Lower lobe of right lung (tissue), 2 donors: ENCODE results near the gene AATF. TPM values are rescaled to one million over a fixed set of nuclear protein-coding genes. Genes with fewer than 3 reads are reported as not detected.

Experiments used
- ATAC-seq, 2 donors: fragments of 200-7000 bp; cut with Tn5 transposase; one replicate each; pipeline ENCODE4 v1.9.1; 2020 to 2022; ENCODE audit warnings: mild to moderate bottlenecking in 2 of 2, moderate library complexity in 2 of 2
- DNase-seq: peaks from one replicate; pipeline ENCODE4 v3.0.0-alpha.2; 2020
- H3K27ac ChIP-seq: fragments of 200-600 bp; one replicate; pipeline ENCODE4 v1.8.0; 2022
- H3K27me3 ChIP-seq: fragments of 200-600 bp; one replicate; pipeline ENCODE4 v1.8.0; 2022; ENCODE audit warnings: low read depth
- H3K36me3 ChIP-seq: fragments of 200-600 bp; one replicate; pipeline ENCODE4 v1.8.0; 2022; ENCODE audit warnings: mild to moderate bottlenecking
- H3K4me1 ChIP-seq: fragments of 200-600 bp; one replicate; pipeline ENCODE4 v1.8.0; 2022
- H3K4me3 ChIP-seq: fragments of 200-600 bp; one replicate; pipeline ENCODE4 v1.8.0; 2022; ENCODE audit warnings: mild to moderate bottlenecking
- H3K9me3 ChIP-seq: fragments of 200-600 bp; one replicate; pipeline ENCODE4 v1.8.0; 2022
- intact Hi-C: fragments of 100-400 bp; cut with DNase I; formaldehyde crosslinking; loops from one replicate; pipeline ENCODE4 v1.11.0; 2022
- total RNA-seq: library from RNA; stranded (reverse); fragmentation: NEBNext Ultra II Directional; extraction: Animal tissue kit (Norgen Biotek cat#: 25700); gene quantifications from one replicate; pipeline ENCODE4 v1.2.1, GENCODE V29; 2021
- TF ChIP-seq, protein P1 (sequence below): fragments of 200-600 bp; IDR thresholded peaks from one replicate; pipeline ENCODE4 v1.8.0; 2022; ENCODE audit warnings: antibody characterized with exemption, mild to moderate bottlenecking
- donor health status: DM: no; HTN: yes; CAD: no; lungs with severe emphysema.

The AATF gene
- total RNA-seq, 1 donor from 2014 or later: 39.6 TPM

DNA sequence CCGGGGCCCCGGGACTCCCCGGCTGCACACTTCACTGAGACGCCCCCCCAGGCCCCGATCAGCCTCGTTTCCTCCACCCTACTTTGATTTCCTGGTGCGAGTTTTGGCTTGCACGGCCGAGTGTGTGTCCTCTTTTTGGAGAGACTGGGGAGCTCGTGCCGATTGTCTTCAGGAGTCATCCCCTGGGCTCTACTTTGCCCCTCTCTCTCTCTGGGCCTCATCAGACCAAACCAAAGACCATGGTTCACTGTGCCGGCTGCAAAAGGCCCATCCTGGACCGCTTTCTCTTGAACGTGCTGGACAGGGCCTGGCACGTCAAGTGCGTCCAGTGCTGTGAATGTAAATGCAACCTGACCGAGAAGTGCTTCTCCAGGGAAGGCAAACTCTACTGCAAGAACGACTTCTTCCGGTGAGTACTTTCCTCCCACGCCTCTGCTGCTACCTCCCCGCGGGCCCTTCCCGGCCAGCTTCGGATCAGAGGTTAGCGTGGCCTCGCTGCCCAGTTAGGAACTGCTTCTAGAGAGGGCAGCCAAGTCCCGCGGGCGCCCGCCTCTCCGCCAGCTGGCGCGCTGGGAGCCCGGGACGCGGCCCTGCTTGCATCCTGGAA is 10.7 kb upstream of the AATF start:
- no peaks in the 10 kb centered on the region for H3K36me3 ChIP-seq
- no peak overlapping the region for H3K27ac ChIP-seq
- H3K27me3 ChIP-seq: peaks cover 100% of the 10 kb centered on the region
- no peak overlapping the region for H3K4me3 ChIP-seq
- ATAC-seq (no peak), DNase-seq (no peak)
- intact Hi-C loops: no loop called here
- H3K4me1 ChIP-seq: peaks cover 73% of the 10 kb centered on the region
- no peaks in the 10 kb centered on the region for H3K9me3 ChIP-seq
- TF ChIP-seq, protein P1, sequence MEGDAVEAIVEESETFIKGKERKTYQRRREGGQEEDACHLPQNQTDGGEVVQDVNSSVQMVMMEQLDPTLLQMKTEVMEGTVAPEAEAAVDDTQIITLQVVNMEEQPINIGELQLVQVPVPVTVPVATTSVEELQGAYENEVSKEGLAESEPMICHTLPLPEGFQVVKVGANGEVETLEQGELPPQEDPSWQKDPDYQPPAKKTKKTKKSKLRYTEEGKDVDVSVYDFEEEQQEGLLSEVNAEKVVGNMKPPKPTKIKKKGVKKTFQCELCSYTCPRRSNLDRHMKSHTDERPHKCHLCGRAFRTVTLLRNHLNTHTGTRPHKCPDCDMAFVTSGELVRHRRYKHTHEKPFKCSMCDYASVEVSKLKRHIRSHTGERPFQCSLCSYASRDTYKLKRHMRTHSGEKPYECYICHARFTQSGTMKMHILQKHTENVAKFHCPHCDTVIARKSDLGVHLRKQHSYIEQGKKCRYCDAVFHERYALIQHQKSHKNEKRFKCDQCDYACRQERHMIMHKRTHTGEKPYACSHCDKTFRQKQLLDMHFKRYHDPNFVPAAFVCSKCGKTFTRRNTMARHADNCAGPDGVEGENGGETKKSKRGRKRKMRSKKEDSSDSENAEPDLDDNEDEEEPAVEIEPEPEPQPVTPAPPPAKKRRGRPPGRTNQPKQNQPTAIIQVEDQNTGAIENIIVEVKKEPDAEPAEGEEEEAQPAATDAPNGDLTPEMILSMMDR: no peak

DNA sequence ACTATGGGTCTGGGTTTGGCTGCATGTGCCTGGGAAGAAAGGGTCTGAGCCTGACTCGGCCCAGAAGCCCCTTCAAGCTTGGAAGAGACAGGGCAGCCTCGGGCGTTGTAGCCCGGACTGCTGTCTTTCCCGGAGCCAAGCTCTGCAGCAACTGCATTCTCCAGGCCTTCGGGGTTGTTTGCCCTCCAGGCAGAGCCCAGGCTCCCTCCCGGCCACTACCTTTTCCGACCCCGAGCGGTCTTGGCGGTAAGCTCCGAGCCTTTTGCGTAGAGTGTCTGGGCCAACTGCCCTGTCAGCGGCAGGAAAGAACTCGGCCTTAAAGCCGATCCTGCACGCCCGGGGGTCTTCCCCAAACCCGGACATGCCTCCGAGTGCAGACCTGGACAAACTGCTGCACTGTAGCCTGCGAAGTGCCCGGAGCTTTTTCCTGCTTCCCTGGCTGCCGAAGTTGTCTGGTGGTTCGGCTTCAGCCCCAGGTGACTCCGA is 10.1 kb upstream of the AATF start:
- TF ChIP-seq, protein P1: no peak
- Histone ChIP-seq H3K4me3 (no peak overlapping the region), H3K27me3 (peaks cover 100% of the 10 kb centered on the region), H3K36me3 (no peaks in the 10 kb centered on the region), H3K9me3 (no peaks in the 10 kb centered on the region), H3K4me1 (peaks cover 67% of the 10 kb centered on the region), H3K27ac (no peak overlapping the region)
- intact Hi-C loops: no loop called here
- no peak for DNase-seq
- no peak for ATAC-seq

DNA sequence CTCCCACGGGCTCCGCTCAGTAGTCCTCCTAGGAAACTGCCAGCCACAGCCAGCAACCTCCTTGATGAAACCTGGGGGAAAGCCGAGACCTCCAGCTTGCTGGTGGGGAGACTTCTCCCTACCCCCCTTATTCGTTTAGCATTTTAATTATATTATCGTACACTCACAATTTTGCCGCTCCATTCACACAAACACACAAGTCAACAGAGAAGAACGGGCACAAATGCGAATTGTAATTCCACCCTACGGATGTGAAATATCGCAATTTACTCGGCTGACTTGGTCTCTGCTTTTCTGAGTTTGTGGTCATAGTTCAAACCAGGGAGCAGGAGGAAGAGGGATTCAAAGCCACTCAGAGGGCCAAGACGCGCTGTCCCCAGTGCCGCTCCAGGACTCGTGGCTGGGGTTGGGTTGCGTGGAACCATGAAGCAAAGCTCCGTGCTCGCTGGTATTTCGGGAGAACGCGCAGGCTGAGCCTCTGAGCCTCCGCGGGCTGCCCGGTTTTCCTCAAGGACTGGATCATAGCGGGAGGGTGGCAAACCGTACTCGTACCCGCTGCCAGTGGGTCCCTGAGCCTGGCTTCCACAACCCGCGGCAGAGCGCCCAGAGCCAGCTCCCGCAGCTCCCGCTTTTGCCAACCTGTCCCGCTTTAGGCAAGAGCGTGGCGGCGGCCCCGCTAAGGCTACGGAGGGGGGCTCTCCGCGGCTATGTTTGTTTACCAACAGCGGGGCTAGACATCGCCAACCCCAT is 9.5 kb upstream of the AATF start:
- no peak overlapping the region for H3K4me3 ChIP-seq
- ATAC-seq (no peak), DNase-seq (no peak)
- intact Hi-C loops: no loop called here
- peaks cover 100% of the 10 kb centered on the region for H3K27me3 ChIP-seq
- no peaks in the 10 kb centered on the region for H3K36me3 ChIP-seq
- H3K4me1 ChIP-seq: peaks cover 61% of the 10 kb centered on the region
- H3K9me3 ChIP-seq: no peaks in the 10 kb centered on the region
- no peak overlapping the region for H3K27ac ChIP-seq
- TF ChIP-seq, protein P1: no peak

DNA sequence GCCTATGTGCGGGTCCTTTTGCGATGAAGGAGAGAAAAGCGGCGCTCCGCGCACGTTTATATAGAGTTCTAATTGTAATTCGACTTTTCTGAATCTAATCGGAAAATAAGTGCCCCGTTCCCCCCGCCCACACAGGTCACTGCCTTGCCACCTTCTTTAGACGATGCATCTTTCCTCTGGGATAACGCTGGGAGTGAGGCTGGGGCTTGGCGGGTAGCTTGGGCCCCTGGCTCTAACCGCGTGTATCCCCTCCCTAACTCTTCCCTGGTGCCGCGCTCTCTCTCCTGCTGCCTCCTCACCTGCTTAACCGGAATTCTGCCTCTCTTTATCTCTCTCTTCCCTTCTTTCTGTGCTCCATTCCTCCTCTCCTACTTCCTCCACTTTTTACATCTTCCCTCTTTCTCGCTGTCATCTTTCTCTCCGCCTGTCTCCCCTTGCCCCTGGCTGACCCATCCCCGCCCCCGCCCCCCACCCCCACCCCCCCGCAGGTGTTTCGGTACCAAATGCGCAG is 8.9 kb upstream of the AATF start:
- intact Hi-C loops: no loop called here
- TF ChIP-seq, protein P1: no peak
- ATAC-seq (no peak), DNase-seq (no peak)
- H3K27me3 ChIP-seq: peaks cover 100% of the 10 kb centered on the region
- no peaks in the 10 kb centered on the region for H3K36me3 ChIP-seq
- H3K4me3 ChIP-seq: no peak overlapping the region
- H3K4me1 ChIP-seq: peaks cover 55% of the 10 kb centered on the region
- H3K9me3 ChIP-seq: no peaks in the 10 kb centered on the region
- no peak overlapping the region for H3K27ac ChIP-seq

DNA sequence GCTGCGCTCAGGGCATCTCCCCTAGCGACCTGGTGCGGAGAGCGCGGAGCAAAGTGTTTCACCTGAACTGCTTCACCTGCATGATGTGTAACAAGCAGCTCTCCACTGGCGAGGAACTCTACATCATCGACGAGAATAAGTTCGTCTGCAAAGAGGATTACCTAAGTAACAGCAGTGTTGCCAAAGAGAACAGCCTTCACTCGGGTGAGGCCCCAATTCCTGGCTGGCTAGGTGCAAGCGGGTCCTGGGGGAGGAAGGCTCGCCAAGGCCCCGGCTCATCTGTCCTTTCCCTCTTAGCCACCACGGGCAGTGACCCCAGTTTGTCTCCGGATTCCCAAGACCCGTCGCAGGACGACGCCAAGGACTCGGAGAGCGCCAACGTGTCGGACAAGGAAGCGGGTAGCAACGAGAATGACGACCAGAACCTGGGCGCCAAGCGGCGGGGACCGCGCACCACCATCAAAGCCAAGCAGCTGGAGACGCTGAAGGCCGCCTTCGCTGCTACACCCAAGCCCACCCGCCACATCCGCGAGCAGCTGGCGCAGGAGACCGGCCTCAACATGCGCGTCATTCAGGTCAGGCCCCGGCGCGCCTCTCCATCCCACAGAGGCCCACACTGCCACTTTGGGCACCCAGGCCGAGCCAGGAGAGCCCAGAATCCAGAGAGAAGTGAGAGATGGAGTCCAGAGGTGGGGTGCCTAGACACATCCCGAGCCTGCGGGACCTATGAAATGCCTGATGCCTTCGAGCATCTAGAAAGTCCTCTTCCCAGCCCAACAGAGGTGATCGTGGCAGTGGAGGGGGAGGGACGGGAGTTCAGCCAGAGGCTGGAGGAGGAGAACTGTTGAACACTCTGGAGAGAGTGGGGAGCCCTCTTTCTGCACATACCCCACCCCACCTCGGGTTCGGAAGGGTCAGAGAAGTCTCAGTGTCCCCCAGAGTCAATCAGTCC is 8.2 kb upstream of the AATF start:
- no peaks in the 10 kb centered on the region for H3K36me3 ChIP-seq
- no peak overlapping the region for H3K4me3 ChIP-seq
- no peak overlapping the region for H3K27ac ChIP-seq
- no peak for DNase-seq
- H3K9me3 ChIP-seq: no peaks in the 10 kb centered on the region
- ATAC-seq: no peak
- peaks cover 100% of the 10 kb centered on the region for H3K27me3 ChIP-seq
- TF ChIP-seq, protein P1: no peak
- intact Hi-C loops: no loop called here
- peaks cover 47% of the 10 kb centered on the region for H3K4me1 ChIP-seq
